Erythroblast (primary cell): ENCODE measurements around the gene ADGRD1.

Source experiments
- GATA1 ChIP-seq: IDR thresholded peaks from 2 replicates; pipeline ENCODE4 v1.6.1; 2011; ENCODE audit warnings: low read depth, mild to moderate bottlenecking, control low read depth, low read length, moderate library complexity
- POLR2A ChIP-seq: IDR thresholded peaks from 2 replicates; pipeline ENCODE4 v1.6.1; 2011; ENCODE audit warnings: mild to moderate bottlenecking, low read length

GRCh38 chr12:131001493-131001892 lies 47.8 kb downstream of the ADGRD1 start:
- TF ChIP-seq POLR2A (no peak), GATA1 (no peak)
